ENCODE data around the gene CTTN.
"Not testable (repeated sequence)": the region's sequence is repeated elsewhere in the genome, so short reads cannot be mapped to it uniquely, and the experiment has no call there.

Gene CTTN

DNA sequence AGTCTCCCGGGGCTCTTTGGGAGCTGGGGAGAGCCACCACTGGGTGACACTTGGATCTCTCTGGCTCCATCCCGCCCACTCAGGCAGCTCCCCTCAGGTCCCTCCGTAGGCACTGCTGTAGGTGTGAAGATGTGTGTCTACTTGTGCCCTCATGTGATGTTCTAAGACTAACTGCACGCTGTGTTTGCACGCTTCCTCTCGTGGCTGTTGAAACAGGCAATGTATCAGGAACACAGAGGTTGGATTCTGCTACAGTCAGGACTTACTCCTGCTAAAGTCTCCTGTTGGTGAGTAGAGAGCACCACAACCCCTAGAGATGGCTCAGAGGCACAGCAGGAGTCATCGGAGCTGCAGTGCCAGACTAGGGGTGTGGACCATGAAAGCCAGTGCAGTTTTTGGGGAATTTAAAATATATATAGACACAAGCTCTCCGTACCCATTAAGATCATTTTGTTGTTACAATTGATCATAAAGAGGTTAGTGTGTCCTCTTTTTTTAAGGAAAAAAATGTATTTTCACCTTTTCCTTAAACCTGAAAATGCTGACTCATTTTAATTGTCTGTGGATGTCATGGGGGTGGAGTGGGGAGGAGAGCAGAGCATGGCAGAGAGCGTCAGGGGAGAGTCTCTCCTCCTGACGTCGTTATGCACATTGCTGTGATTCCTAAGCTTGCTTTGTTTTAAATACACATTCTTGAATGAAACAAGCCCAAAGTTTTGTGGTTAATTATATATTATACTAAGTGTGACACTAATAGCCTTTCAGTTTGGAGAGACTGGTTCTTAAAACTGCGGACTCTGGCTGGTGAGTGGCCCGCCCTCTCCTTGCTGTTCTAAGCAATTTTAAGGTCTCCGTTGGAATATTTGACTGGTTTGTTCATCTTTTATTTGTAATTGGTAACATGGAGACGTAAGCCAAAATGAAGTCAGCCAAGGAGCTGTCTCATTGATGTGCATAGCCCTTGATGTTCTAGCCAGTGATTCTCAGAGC is 16.2 kb upstream of the CTTN start:
- no peak for DNase-seq

DNA sequence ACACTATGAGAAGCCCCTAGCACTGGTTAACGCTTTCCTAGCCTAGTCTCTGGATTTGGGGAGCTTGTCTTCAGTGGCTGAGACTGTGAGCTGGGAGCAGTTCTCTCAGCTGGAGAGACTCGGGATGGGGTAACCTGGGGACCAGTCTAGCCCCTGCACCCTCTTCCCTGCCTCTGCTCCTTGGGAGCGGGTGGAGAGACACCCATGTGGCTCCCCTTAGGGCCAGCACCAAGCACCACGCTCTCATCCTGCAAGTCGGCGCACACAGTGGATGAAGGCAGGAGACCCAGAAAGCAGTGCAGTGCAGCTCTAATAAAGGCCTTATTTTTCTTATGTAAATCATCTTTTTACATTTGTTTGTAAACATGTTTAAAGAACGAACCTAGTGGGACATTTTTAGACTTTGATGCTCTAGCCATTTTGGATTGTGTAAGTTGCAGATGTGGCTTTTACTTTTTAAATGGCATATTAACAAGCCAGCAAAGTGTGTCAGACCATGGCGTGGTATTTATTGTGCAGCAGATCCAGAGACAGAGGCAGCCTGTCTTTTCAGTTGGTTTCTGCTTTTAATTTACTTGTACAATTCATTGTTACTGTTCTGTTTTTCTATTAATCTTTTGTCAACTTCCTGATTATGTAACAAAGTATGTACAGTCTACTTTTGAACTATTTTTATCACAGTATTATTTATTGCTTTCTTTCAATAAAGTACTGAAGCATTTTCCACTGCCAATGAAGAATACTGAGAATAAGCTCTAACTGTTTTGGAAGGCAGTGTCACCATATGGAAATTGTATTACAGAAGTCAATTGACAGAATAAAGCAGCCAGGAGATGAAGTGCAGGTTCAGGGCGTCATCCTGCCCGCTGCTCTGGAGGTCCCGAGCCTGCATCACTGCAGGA is 14.4 kb upstream of the CTTN start:
- DNase-seq: no peak

DNA sequence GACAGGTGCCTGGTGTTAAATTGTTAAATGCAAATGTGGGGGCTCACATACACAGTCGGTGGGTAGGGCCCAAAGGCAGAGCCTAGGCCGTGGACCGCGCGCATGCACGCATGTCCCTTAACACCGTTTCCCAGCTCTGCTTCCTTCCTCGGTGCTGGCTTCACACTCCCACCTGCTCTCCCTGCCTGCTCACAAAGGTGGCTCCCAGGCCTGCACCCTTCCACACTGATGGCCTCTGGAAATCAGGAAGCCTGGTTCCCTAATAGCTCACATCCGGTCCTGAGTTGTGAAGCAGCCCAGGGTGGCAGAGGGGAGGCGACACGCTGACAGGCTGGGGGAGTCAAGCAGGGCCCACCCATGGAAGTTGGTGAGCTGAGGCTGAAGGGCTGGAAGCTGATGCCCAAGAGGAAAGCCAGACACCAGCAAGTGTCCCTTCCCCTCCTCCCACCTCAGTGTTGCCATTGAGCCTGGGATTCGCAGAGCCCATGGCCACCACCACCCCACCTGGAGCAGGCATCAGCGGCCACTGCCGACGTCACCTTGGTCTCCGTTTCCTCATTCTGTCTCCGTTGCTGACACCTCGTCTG is 13.7 kb upstream of the CTTN start:
- DNase-seq: no peak

DNA sequence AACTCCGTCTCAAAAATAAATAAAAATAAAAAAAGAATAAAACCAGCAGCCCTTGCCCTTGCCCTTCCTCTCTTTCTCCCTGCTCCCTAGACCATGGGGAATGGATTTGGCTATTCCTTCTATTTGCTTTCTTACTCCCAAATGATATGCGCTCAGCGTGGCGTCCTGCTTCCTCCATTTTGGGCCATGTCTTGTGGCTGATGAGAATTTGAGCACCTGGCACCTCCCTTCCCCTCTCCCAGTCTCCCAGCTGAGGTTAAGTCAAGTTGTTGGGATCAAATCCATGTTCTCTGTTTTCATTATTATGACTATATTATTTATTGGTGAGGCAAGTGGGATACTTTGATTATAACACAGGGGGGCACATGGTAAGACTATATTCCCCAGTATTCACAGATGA is 10.8 kb upstream of the CTTN start:
- DNase-seq: no peak

DNA sequence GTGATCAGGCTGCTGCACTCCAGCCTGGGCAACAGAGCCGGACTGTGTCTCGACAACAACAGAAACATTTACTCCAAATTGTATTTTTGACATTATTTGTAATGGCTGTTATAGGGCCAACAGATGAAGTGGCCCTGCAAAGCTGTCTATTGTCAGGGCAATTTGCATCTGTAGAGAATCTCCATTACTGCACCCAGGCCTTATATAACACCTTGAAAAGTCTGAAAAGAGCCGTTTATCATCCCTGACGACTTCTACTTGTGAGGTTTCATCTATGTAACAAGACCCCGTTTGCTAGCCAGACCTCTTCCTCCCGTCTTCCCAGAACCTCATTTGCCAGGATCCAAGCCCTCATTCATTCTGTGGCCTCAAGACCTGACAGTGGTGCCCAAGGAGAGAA is 9.1 kb upstream of the CTTN start:
- DNase-seq: no peak

DNA sequence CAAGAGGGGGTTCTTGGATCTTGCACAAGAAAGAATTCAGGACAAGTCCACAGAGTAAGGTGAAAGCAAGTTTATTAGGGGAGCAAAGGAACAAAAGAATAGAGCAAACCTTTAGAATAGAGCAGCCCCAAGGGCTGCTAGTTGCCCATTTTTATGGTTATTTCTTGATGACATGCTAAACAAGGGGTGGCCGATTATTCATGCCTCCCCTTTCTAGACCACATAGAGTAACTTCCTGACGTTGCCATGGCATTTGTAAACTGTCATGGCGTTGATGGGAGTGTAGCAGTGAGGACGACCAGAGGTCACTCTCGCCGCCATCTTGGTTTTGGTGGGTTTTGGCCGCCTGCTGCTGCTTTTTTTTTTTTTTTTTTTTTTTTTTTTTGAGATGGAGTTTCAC is 7.4 kb upstream of the CTTN start:
- DNase-seq: not testable (repeated sequence)

DNA sequence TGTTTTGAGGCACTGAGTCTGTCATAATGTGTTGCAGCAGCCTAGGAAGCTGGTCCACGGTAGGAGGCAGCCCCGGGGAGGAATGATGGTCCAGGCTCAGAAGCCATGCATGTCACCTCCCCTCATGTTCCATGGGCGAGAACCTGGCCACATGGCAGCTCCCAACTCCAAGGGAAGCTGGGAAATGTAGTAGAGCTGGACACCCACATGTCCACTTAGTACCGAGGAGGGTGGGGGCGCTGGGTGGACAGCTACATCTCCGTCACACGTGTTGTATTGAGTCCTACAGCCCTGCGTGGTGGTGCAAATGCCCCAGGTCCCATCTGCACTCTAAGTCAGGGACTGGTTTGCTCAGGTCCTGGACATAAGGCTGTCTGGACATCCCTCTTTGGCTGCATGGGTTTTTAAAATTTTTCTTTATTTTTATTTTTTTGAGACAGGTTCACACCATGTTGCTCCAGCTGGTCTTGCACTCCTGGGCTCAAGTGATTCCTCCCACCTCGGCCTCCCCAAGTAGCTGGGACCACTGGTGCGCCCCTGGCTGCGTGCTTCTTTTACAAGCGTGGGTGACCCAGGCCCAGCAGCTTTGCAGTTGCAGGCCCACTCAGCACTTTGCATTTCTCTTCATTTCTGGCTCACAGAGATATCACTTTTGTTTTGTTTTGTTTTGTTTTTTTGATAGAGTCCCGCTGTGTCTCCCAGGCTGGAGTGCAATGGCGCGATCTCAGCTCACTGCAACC is 3.9 kb upstream of the CTTN start:
- DNase-seq: no peak

DNA sequence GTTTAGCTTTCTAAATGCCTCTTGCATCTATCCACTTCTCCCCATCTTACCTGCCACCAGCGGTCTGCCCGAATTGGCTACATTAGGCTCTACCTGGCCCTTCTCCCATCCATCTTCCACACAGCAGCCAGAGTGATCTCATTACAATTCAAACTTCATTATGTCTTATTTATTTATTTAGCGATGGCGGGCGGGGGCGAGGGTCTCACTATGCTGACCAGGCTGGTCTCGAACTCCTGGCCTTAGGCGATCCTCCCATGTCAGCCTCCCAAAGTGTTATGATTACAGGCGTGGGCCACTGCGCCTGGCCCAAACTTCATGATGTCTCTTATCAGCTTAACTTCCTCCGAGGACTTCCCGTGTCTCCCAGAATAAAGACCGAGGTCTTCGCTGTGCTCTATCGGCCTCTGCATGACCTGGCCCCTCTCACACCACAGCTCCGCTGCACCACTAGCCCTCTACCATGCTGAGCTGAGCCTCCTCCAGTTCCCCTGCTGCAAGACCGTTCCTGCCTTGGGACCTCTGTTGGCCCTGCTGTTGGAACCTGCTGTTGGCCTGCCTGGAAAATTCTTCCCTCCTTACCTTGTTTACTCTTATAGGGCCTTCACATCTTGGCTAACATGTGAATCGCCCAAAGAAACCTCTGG is 870 bp upstream of the CTTN start:
- no peak for DNase-seq

DNA sequence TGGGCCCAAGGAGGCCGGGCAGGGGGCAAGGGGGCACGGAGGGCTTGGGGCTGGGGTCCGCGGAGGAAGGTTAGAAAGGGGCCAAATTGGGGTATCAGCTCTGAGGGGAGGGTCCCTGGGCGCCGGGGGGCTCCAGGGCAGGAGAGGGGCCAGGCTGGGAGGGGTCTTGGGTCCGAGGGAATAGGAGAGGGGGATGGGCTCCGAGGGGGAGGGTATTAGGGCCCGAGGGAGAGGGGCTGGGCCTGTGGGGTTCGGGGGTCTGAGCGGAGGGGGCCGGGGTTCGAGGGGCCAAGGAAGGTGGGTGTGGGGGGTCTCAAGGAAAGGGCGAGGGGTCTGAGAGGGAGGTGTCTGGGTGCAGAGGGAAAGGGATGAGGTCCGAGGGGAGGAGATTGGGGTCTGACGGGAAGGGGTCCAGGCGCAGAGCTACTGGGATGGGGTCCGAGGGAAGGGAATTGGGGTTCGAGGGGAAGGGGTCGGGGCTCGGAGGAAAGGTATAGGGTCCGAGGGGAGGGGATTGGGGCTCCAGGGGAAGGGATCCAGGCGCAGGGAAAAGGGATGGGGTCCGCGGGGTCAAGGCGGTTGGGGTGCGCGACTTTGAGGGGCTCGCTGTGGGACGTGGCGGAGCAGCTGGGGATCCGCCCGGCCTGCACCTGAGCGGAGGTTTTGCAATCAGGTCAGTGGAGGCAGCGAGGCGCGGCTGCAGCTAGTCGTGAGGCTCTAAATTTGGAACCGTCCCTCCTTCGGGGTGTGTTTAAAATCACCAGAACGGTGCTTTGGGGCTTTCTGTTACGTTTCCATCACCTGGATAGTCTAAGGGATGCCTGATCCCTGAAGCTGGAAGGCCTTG is 728 bp downstream of the CTTN start:
- DNase-seq: no peak

DNA sequence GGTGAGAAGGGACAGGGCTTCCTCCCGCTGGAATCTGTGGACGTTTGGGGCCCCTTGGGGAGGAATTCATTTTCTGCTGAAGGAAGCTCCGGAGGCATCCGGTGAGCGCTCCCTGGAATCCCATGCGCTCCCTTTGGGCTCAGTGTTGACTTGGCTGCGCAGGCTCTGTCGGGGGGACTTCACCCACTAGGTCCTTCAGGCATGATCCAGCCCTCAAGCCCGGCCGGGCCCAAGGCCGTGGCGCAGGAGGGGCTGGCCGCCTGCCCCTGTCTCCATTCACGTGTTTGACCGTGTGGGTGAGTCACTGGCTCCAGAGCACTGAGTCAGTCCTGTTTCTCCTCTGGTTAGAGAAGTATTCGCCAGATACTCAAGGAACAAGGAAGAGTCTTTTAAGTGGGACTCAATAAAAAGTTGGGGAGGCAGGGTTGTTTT is 1.4 kb downstream of the CTTN start:
- DNase-seq: no peak

DNA sequence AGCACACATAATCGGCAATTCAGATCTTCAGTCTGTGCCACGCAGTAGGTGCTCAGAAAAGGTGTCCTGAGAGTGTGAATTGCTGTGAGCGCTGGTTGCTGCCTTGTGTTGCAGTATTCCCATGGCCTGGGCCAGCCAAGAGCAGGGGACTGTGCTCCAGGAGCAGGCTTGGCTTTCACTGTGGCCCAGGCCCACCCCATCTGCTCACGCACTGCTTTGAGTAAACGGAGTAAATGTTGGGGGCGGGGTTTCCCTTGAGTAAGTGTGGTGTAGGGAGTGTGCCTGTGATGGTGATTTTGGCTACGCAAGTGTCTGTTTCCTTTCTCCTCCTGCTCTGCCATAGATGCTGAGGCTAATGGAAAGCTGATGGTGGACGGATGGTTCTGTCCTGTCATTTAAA is 2.3 kb downstream of the CTTN start:
- DNase-seq: no peak

DNA sequence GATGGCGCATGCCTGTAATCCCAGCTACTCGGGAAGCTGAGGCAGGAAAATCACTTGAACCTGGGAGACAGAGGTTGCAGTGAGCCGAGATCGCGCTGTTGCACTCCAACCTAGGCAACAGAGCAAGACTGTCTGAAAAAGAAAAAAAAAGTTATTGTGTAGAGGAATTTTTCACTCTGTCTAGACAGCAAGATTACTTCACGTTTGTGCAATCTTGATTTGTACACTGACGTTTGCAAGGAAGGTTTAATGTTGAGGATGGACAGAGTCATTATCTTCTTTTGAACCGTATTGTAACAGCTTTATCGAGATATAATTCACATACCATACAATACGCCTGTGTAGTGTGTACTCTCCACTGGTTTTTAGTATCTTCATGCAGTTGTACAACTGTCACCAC is 3.7 kb downstream of the CTTN start:
- DNase-seq: no peak

DNA sequence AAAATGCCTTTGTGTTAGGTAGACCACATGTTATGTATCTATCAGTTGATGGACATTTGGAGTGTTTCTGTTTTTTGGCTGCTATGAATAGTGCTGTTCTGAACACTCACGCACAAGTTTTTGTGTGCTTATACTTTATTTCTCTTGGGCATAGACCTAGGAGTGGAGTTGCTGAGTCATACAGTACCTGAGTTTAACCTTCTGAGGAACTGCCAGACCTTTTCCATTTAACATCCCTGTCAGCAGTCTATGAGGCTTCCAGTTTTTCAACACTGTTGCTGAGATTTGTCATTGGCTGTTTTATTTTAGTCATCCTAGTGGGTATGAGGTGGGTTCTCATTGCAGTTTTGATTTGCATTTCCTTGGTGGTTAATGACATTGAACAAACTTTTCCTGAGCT is 4.4 kb downstream of the CTTN start:
- DNase-seq: no peak

DNA sequence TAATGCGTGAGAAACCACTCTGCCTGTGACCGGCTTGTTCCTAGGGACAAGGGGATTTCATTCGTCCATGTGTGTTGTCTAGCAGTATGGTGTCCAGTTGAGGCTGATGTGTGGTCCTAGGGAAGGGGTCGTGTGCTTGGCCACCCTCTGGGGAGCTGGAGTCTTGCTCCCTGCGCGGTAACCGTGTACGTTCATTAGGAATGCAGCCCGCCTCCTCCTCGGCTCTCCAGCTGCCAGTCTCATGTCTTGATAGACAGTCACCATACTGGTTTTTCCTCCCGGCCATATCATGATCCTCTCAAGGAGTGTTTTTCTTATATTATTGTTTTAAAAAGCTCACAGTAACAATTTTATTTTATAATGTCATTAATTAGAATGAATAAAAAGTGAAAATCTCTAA is 5.9 kb downstream of the CTTN start:
- no peak for DNase-seq

DNA sequence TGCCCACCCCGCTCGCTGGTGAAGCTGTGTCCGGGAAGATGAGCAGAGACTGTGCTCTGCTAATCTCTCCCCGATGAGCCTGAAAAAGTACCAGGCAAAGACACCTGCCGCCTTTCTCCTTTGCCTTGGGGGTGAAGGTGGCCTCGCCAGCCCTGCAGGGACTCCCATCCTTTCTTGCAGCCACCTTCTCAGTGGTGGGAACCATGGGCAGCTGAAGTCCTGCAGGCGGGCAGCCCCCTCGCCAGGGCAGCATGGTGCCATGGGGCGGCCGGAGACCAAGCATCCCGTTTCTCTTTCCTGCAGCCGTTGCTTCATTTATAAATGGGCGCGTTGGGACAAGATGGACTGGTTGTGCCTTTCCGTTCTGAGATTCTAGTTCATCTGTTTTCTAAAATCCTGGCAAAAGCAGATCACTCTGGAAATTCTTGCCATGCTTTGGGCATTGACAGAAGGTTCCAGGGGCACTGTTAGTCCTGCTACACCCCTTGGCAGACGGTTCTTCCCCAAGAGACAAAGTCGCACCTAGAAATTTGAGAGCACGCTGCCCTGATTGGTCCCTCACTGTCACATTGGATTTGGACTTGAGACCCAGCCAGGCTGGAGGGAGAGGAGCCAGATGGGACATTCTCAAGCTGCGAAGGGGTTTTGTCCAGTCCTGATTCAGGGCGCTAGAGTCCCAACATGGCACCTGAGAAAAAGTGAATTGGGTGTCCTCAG is 7.5 kb downstream of the CTTN start:
- no peak for DNase-seq

DNA sequence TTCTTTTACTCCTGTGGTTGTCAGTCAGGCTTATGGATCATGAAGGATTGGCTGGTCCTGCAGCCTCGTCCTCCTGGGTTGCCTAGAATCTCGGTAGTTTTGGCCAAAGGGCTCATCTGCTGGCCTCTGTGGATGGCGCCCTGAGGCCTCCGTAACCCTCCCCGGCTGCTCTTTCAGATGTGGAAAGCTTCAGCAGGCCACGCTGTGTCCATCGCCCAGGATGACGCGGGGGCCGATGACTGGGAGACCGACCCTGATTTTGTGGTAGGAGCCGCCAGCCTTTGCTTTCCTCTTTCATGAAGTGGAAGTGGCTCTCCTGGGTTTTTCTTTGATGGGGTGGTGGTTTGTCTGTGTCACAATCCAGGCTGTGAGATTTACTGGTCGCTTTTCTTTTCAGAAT is 8.8 kb downstream of the CTTN start:
- DNase-seq: no peak

DNA sequence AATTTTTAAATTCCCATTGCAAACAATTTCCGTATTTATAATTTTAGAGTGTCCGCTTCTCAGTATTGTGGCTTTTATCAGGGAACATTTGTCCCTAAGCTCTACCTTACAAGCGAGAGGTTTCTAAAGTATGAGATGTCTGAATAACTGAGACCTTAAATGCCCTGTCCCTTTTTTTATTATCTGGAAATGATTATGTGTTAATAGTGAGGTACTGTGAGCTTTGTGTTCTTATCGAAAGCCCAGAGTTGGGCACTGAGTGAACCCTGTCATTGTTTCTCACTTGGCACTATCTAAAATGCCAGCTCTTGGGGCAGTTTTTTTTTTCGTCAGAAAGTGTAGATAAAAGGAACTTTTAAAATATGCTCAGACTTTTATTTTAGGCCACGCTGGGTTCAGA is 9.5 kb downstream of the CTTN start:
- no peak for DNase-seq

DNA sequence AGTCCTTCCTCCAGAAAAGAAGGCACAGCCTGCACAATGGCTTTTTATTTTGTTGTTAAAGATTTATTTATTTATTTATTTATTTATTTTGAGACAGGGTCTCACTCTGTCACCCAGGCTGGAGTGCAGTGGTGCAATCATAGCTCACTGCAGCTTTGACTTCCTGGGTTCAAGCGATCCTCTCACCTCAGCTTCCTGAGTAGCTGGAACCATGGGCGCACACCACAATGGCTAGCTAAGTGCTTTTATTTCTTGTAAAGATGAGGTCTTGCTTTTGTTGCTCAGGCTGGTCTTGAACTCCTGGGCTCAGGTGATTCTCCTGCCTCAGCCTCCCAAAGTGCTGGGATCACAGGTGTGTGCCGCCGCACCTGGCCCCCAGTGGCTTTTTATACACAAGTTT is 10.0 kb downstream of the CTTN start:
- DNase-seq: not testable (repeated sequence)

DNA sequence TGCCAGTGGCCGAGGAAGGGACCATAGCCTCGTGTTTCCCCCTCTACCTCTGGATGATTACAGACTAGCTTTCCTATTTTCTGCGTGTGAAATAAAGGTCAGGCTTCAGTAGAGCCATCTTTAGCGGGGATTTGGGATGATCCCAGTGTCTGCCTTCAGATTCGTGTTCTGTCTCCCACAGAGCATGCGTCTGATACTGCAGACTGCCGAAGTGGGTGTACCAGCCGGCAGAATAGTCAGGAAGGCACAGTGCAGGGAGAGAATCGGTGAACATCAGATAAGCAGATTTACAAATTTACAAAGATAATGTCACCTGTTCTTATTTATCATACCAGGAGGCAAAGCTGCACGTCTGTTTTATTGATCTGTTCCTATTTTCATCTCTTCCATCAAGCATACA is 11.1 kb downstream of the CTTN start:
- no peak for DNase-seq

DNA sequence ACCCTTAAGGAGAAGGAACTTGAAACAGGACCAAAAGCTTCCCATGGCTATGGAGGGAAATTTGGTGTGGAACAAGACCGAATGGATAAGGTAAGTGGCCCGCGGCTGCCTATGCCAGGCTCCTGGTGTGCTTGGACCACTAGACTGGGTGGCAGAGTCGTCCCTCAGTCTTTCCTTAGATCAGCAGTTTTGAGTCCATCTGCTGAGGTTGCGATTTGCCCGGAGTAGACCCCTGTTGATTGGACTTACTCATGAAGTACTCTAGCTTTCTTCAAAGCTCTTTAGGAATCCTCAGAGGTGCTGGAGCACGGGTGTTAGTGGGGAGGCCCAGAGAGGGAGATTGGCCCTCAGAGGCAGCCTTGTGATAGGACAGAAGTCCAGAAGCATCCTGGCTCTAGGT is 11.5 kb downstream of the CTTN start:
- no peak for DNase-seq
